GM12878 (cell line): ENCODE results near the gene TMEM150C.

Experiments
- BACH1 ChIP-seq: fragments of 450-650 bp; IDR thresholded peaks from 2 replicates; pipeline ENCODE4 v1.6.1; 2017; ENCODE audit warnings: mild to moderate bottlenecking, borderline replicate concordance
- CEBPB ChIP-seq, 2 experiments: fragments of 150-350 bp in 1 of 2; IDR thresholded peaks; 2 replicates each; pipeline ENCODE4 v1.6.1; 2012 to 2014; ENCODE audit warnings: low read depth in 2 of 2, low read length in 2 of 2, borderline replicate concordance in 1 of 2, inconsistent platforms in 1 of 2
- MYC ChIP-seq: IDR thresholded peaks from 2 replicates; pipeline ENCODE4 v1.6.1; 2011; ENCODE audit warnings: mild to moderate bottlenecking, low read length, moderate library complexity, inconsistent platforms; ENCODE audit not compliant: insufficient read depth, insufficient replicate concordance, insufficient read length, severe bottlenecking
- SRF ChIP-seq, 2 experiments: IDR thresholded peaks; 2 replicates each; pipeline ENCODE4 v1.6.1; 2011; ENCODE audit warnings: low read depth in 2 of 2, low read length in 2 of 2, mild to moderate bottlenecking in 1 of 2, moderate library complexity in 1 of 2
- ZBTB4 ChIP-seq: fragments of 450-650 bp; formaldehyde crosslinking; IDR thresholded peaks from 2 replicates; pipeline ENCODE4 v1.4.0; 2022; ENCODE audit warnings: mild to moderate bottlenecking, moderate library complexity
- TF ChIP-seq, protein P1 (sequence below), 3 experiments: IDR thresholded peaks in 2 of 3; conservative IDR thresholded peaks in 1 of 3; 2 replicates each; pipeline ENCODE4 v1.5.1; 2011; ENCODE audit warnings: low read depth in 3 of 3, low read length in 3 of 3, mild to moderate bottlenecking in 3 of 3, control low read depth in 2 of 3, moderate library complexity in 2 of 3, inconsistent platforms in 1 of 3, mixed read lengths in 1 of 3; ENCODE audit not compliant: control insufficient read depth in 2 of 3, insufficient read depth in 1 of 3; ENCODE audit errors: extremely low read depth in 1 of 3
- TF ChIP-seq, protein P2 (sequence below): fragments of 450-650 bp; IDR thresholded peaks from 2 replicates; pipeline ENCODE4 v1.6.1; 2017; ENCODE audit warnings: mild to moderate bottlenecking, low read depth, inconsistent platforms; ENCODE audit not compliant: poor library complexity, severe bottlenecking

GRCh38 chr4:82467471-82467870, 94.3 kb downstream of the TMEM150C start:
- TF ChIP-seq, protein P1, sequence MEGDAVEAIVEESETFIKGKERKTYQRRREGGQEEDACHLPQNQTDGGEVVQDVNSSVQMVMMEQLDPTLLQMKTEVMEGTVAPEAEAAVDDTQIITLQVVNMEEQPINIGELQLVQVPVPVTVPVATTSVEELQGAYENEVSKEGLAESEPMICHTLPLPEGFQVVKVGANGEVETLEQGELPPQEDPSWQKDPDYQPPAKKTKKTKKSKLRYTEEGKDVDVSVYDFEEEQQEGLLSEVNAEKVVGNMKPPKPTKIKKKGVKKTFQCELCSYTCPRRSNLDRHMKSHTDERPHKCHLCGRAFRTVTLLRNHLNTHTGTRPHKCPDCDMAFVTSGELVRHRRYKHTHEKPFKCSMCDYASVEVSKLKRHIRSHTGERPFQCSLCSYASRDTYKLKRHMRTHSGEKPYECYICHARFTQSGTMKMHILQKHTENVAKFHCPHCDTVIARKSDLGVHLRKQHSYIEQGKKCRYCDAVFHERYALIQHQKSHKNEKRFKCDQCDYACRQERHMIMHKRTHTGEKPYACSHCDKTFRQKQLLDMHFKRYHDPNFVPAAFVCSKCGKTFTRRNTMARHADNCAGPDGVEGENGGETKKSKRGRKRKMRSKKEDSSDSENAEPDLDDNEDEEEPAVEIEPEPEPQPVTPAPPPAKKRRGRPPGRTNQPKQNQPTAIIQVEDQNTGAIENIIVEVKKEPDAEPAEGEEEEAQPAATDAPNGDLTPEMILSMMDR (IDR thresholded peaks at IDR 0.05 in 2 of 3, conservative IDR thresholded peaks at IDR 0.05 in 1 of 3; ENCODE audit: control insufficient read depth in 2 of 3, extremely low read depth in 1 of 3, insufficient read depth in 1 of 3, low read depth in 3 of 3, low read length in 3 of 3) = no peak
- no peak for TF ChIP-seq MYC
- no peak for TF ChIP-seq CEBPB (IDR thresholded peaks at IDR 0.05; ENCODE audit: borderline replicate concordance in 1 of 2, low read depth in 2 of 2, low read length in 2 of 2)
- TF ChIP-seq, protein P2, sequence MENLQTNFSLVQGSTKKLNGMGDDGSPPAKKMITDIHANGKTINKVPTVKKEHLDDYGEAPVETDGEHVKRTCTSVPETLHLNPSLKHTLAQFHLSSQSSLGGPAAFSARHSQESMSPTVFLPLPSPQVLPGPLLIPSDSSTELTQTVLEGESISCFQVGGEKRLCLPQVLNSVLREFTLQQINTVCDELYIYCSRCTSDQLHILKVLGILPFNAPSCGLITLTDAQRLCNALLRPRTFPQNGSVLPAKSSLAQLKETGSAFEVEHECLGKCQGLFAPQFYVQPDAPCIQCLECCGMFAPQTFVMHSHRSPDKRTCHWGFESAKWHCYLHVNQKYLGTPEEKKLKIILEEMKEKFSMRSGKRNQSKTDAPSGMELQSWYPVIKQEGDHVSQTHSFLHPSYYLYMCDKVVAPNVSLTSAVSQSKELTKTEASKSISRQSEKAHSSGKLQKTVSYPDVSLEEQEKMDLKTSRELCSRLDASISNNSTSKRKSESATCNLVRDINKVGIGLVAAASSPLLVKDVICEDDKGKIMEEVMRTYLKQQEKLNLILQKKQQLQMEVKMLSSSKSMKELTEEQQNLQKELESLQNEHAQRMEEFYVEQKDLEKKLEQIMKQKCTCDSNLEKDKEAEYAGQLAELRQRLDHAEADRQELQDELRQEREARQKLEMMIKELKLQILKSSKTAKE = no peak
- TF ChIP-seq SRF (IDR thresholded peaks at IDR 0.05; ENCODE audit: low read depth in 2 of 2, low read length in 2 of 2) = no peak
- TF ChIP-seq ZBTB4 (CRISPR knock-in tag) = no peak
- TF ChIP-seq BACH1 = no peak
